Karpas-422 (cell line): ENCODE measurements around the gene IFTAP. TPM values are rescaled to one million over a fixed set of nuclear protein-coding genes. Genes with fewer than 3 reads are reported as not detected.

ENCODE experiments used
- DNase-seq: peaks from one replicate; pipeline ENCODE4 v3.0.0-alpha.2; 2015
- H2AFZ ChIP-seq: fragments of 200-600 bp; sonication (generic); 2 replicates; pipeline ENCODE4 v1.6.1; 2014; ENCODE audit warnings: antibody characterized with exemption, low read length, mixed read lengths
- H3K27ac ChIP-seq: fragments of 200-600 bp; sonication (generic); 2 replicates; pipeline ENCODE4 v1.5.1; 2014; ENCODE audit warnings: mild to moderate bottlenecking, low read length, moderate library complexity
- H3K27me3 ChIP-seq: fragments of 200-600 bp; sonication (generic); 2 replicates; pipeline ENCODE4 v1.6.1; 2014; ENCODE audit warnings: low read length, mixed read lengths
- H3K36me3 ChIP-seq: fragments of 200-600 bp; sonication (generic); 2 replicates; pipeline ENCODE4 v1.6.1; 2014; ENCODE audit warnings: low read length, mixed read lengths; ENCODE audit not compliant: insufficient read depth
- H3K4me1 ChIP-seq: fragments of 200-600 bp; sonication (generic); 2 replicates; pipeline ENCODE4 v1.6.1; 2014; ENCODE audit warnings: mild to moderate bottlenecking, low read length, mixed read lengths
- H3K4me2 ChIP-seq: fragments of 200-600 bp; sonication (generic); 2 replicates; pipeline ENCODE4 v1.6.1; 2014; ENCODE audit warnings: low read length, low read depth, mild to moderate bottlenecking; ENCODE audit not compliant: poor library complexity, severe bottlenecking
- H3K4me3 ChIP-seq: fragments of 200-600 bp; sonication (generic); 2 replicates; pipeline ENCODE4 v1.5.1; 2014; ENCODE audit warnings: mild to moderate bottlenecking, antibody characterized with exemption, low read length, mixed read lengths
- H3K79me2 ChIP-seq: fragments of 200-600 bp; sonication (generic); 2 replicates; pipeline ENCODE4 v1.6.1; 2014; ENCODE audit warnings: mild to moderate bottlenecking, low read length, mixed read lengths
- H3K9ac ChIP-seq: fragments of 200-600 bp; sonication (generic); 2 replicates; pipeline ENCODE4 v1.6.0; 2014; ENCODE audit warnings: low read length
- H3K9me2 ChIP-seq: fragments of 200-600 bp; sonication (generic), shearing (Covaris generic); replicated peaks from 2 replicates; pipeline ENCODE4 v1.6.0; 2014; ENCODE audit warnings: mild to moderate bottlenecking, low read length, moderate library complexity; ENCODE audit not compliant: insufficient read depth
- H3K9me3 ChIP-seq: fragments of 300-700, 200-600 bp; sonication (generic); 2 replicates; pipeline ENCODE4 v1.6.1; 2014; ENCODE audit warnings: low read length, mixed read lengths
- H4K20me1 ChIP-seq: fragments of 200-600 bp; sonication (generic); 2 replicates; pipeline ENCODE4 v1.6.1; 2014; ENCODE audit warnings: mild to moderate bottlenecking, antibody characterized with exemption, low read length, low read depth; ENCODE audit not compliant: insufficient read depth
- total RNA-seq: library from RNA; depleted of rRNA; stranded (reverse); fragments of >200 nt; shearing (Covaris generic); gene quantifications from 2 replicates; pipeline ENCODE4 v1.2.3, GENCODE V29; 2014; ENCODE audit warnings: low replicate concordance

Gene IFTAP
- total RNA-seq, 1 experiment from 2014 or later, result not detected

DNA sequence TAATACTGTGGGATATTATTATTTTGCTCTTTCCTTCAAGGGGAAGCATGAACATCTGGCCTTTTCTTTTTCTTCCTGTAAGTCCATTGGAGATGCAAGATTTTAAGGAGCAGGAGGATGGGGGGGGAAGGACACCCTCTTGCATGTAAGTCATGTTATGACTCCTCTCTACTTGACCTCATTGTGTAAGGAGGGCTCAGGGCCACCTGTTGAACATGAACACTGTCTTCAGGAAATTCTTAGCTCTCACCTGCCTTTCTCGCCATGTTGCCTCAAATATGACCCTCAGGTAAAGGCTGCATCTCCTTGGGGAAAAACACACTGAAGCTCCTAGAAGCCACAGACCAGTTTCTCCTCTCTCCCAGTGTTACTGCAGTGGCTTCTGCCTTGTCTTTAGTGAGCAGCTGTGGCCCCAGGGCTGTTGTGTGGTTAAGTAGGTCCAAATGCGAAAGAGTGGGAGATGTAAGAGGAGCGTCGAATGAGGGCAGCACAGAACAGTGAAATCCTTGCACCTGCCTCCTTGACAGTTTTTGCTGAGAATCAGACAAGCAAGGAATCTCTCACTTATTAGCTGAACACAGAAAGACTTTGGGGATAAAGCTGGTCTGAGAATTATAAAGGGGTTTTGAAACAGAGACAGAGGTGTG lies 27.8 kb upstream of the IFTAP start:
- Histone ChIP-seq H3K9me3 (no peaks in the 10 kb centered on the region), H3K27me3 (no peaks in the 10 kb centered on the region), H3K27ac (no peak overlapping the region), H3K79me2 (no peaks in the 10 kb centered on the region), H2AFZ (no peak overlapping the region), H3K36me3 (no peaks in the 10 kb centered on the region), H3K4me3 (no peak overlapping the region), H4K20me1 (no peaks in the 10 kb centered on the region), H3K9ac (no peak overlapping the region), H3K4me2 (no peak overlapping the region), H3K9me2 (no peaks in the 10 kb centered on the region), H3K4me1 (no peaks in the 10 kb centered on the region)
- DNase-seq, result no peak

- Histone ChIP-seq H3K9ac (no peak within 1 kb of the TSS), H3K9me3 (no peaks in the 10 kb centered on the region), H3K4me1 (no peaks in the 10 kb centered on the region), H3K4me2 (no peak within 1 kb of the TSS), H3K27ac (no peak within 1 kb of the TSS), H3K9me2 (no peaks in the 10 kb centered on the region), H4K20me1 (no peaks in the 10 kb centered on the region), H3K4me3 (no peak within 1 kb of the TSS), H2AFZ (no peak within 1 kb of the TSS), H3K27me3 (no peaks in the 10 kb centered on the region), H3K36me3 (no peaks in the 10 kb centered on the region), H3K79me2 (no peaks in the 10 kb centered on the region)
- DNase-seq, result no peak
These were observed 26.6 kb upstream of the IFTAP start, which contains the start of gene RAG1 for GRCh38 chr11:36567694-36568093. RAG1 (plus strand) TSS chr11:36568007; CDS start chr11:36573305, 5,298 bp downstream.

DNA sequence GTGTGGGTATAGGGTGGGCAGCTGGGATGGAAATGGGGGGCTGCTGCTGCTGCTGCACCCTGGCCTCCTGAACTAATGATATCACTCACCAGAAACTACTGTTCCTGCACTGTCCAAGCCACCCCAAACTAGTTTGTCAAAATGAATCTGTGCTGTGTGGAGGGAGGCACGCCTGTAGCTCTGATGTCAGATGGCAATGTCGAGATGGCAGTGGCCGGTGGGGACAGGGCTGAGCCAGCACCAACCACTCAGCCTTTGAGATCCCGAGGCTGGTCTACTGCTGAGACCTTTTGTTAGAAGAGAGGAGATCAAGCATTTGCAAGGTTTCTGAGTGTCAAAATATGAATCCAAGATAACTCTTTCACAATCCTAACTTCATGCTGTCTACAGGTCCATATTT lies 25.2 kb upstream of the IFTAP start:
- H4K20me1 ChIP-seq, result no peaks in the 10 kb centered on the region
- no peaks in the 10 kb centered on the region for H3K79me2 ChIP-seq
- no peak overlapping the region for H3K4me2 ChIP-seq
- H3K4me1 ChIP-seq, result no peaks in the 10 kb centered on the region
- no peaks in the 10 kb centered on the region for H3K27me3 ChIP-seq
- no peak overlapping the region for H3K4me3 ChIP-seq
- no peak for DNase-seq
- H3K9ac ChIP-seq, result no peak overlapping the region
- no peak overlapping the region for H3K27ac ChIP-seq
- H3K9me2 ChIP-seq, result no peaks in the 10 kb centered on the region
- H3K36me3 ChIP-seq, result no peaks in the 10 kb centered on the region
- H3K9me3 ChIP-seq, result no peaks in the 10 kb centered on the region
- H2AFZ ChIP-seq, result no peak overlapping the region

DNA sequence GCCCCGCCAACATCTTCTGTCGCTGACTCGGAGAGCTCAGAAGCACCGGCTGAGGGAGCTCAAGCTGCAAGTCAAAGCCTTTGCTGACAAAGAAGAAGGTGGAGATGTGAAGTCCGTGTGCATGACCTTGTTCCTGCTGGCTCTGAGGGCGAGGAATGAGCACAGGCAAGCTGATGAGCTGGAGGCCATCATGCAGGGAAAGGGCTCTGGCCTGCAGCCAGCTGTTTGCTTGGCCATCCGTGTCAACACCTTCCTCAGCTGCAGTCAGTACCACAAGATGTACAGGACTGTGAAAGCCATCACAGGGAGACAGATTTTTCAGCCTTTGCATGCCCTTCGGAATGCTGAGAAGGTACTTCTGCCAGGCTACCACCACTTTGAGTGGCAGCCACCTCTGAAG lies 19.8 kb upstream of the IFTAP start:
- Histone ChIP-seq H2AFZ (no peak overlapping the region), H3K27me3 (no peaks in the 10 kb centered on the region), H3K4me2 (no peak overlapping the region), H3K9ac (no peak overlapping the region), H3K79me2 (no peaks in the 10 kb centered on the region), H4K20me1 (no peaks in the 10 kb centered on the region), H3K4me1 (no peaks in the 10 kb centered on the region), H3K9me2 (no peaks in the 10 kb centered on the region), H3K9me3 (no peaks in the 10 kb centered on the region), H3K36me3 (no peaks in the 10 kb centered on the region), H3K27ac (no peak overlapping the region), H3K4me3 (no peak overlapping the region)
- DNase-seq, result no peak

DNA sequence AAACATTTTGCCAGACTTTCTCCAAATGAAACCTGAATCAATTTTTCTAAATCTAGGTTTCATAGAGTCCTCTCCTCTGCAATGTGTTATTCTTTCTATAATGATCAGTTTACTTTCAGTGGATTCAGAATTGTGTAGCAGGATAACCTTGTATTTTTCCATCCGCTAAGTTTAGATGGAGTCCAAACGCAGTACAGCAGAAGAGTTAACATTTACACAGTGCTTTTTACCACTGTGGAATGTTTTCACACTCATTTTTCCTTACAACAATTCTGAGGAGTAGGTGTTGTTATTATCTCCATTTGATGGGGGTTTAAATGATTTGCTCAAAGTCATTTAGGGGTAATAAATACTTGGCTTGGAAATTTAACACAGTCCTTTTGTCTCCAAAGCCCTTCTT lies 16.9 kb upstream of the IFTAP start:
- Histone ChIP-seq H4K20me1 (no peaks in the 10 kb centered on the region), H3K9me2 (no peaks in the 10 kb centered on the region), H3K4me2 (no peak overlapping the region), H3K79me2 (no peaks in the 10 kb centered on the region), H3K9me3 (no peaks in the 10 kb centered on the region), H2AFZ (no peak overlapping the region), H3K27ac (no peak overlapping the region), H3K4me1 (no peaks in the 10 kb centered on the region), H3K9ac (no peak overlapping the region), H3K4me3 (no peak overlapping the region), H3K27me3 (no peaks in the 10 kb centered on the region), H3K36me3 (no peaks in the 10 kb centered on the region)
- no peak for DNase-seq

DNA sequence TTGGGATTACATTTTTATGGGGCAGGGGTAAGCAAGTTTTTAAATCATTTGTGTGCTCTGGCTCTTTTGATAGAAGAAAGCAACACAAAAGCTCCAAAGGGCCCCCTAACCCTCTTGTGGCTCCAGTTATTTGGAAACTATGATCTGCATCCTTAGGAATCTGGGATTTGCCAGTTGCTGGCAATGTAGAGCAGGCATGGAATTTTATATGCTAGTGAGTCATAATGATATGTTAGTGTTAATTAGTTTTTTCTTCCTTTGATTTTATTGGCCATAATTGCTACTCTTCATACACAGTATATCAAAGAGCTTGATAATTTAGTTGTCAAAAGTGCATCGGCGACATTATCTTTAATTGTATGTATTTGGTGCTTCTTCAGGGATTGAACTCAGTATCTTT lies 16.4 kb upstream of the IFTAP start:
- H3K4me1 ChIP-seq, result no peaks in the 10 kb centered on the region
- no peak overlapping the region for H3K9ac ChIP-seq
- H3K9me3 ChIP-seq, result no peaks in the 10 kb centered on the region
- no peak for DNase-seq
- H3K27me3 ChIP-seq, result no peaks in the 10 kb centered on the region
- no peaks in the 10 kb centered on the region for H3K79me2 ChIP-seq
- H3K27ac ChIP-seq, result no peak overlapping the region
- no peaks in the 10 kb centered on the region for H4K20me1 ChIP-seq
- no peak overlapping the region for H3K4me3 ChIP-seq
- no peaks in the 10 kb centered on the region for H3K9me2 ChIP-seq
- no peak overlapping the region for H2AFZ ChIP-seq
- no peaks in the 10 kb centered on the region for H3K36me3 ChIP-seq
- no peak overlapping the region for H3K4me2 ChIP-seq

DNA sequence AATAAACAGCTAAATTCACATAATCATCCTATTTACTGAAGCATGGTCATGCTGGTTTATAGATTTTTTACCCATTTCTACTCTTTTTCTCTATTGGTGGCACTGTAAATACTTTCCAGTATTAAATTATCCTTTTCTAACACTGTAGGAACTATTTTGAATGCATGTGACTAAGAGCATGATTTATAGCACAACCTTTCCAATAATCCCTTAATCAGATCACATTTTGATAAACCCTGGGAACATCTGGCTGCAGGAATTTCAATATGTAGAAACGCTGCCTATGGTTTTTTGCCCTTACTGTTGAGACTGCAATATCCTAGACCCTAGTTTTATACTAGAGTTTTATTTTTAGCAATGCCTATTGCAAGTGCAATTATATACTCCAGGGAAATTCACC lies 15.8 kb upstream of the IFTAP start:
- no peaks in the 10 kb centered on the region for H4K20me1 ChIP-seq

GRCh38 chr11:36581536-36581935 lies 12.8 kb upstream of the IFTAP start:
- Histone ChIP-seq H3K79me2 (no peaks in the 10 kb centered on the region), H3K9me2 (no peaks in the 10 kb centered on the region), H4K20me1 (no peaks in the 10 kb centered on the region), H2AFZ (no peak overlapping the region), H3K9me3 (no peaks in the 10 kb centered on the region), H3K36me3 (no peaks in the 10 kb centered on the region), H3K4me1 (no peaks in the 10 kb centered on the region), H3K27me3 (no peaks in the 10 kb centered on the region), H3K4me3 (no peak overlapping the region), H3K4me2 (no peak overlapping the region), H3K27ac (no peak overlapping the region), H3K9ac (no peak overlapping the region)
- no peak for DNase-seq

More for the DNA sequence above, 15.8 kb upstream of the IFTAP start:
- Histone ChIP-seq H3K4me1 (no peaks in the 10 kb centered on the region), H3K27me3 (no peaks in the 10 kb centered on the region), H3K79me2 (no peaks in the 10 kb centered on the region), H2AFZ (no peak overlapping the region), H3K27ac (no peak overlapping the region), H3K4me3 (no peak overlapping the region), H3K9me2 (no peaks in the 10 kb centered on the region), H3K4me2 (no peak overlapping the region), H3K9ac (no peak overlapping the region), H3K36me3 (no peaks in the 10 kb centered on the region), H3K9me3 (no peaks in the 10 kb centered on the region)
- no peak for DNase-seq
